Colonic mucosa (tissue), 4 donors: ENCODE results near the gene DDX17. TPM values are rescaled to one million over a fixed set of nuclear protein-coding genes. Genes with fewer than 3 reads are reported as not detected.

Source experiments
- DNase-seq: peaks from one replicate; pipeline ENCODE4 v3.0.0-alpha.2; 2020
- H3K27ac ChIP-seq: fragments of 200-600 bp; one replicate; pipeline ENCODE4 v1.8.0; 2021
- H3K27me3 ChIP-seq: fragments of 200-600 bp; one replicate; pipeline ENCODE4 v1.8.0; 2021
- H3K36me3 ChIP-seq: fragments of 200-600 bp; one replicate; pipeline ENCODE4 v1.8.0; 2021
- H3K4me1 ChIP-seq: fragments of 200-600 bp; one replicate; pipeline ENCODE4 v1.8.0; 2021; ENCODE audit warnings: mild to moderate bottlenecking
- H3K4me3 ChIP-seq: fragments of 200-600 bp; one replicate; pipeline ENCODE4 v1.8.0; 2021
- H3K9ac ChIP-seq, 2 donors: one replicate each; pipeline ENCODE4 v1.7.0; 2013; ENCODE audit warnings: control low read depth in 2 of 2, low read depth in 2 of 2, low read length in 2 of 2
- H3K9me3 ChIP-seq: fragments of 200-600 bp; one replicate; pipeline ENCODE4 v1.8.0; 2021
- CTCF ChIP-seq: fragments of 200-600 bp; IDR thresholded peaks from one replicate; pipeline ENCODE4 v1.8.0; 2022; ENCODE audit warnings: antibody characterized with exemption, mild to moderate bottlenecking
- intact Hi-C: fragments of 100-400 bp; cut with DNase I; formaldehyde crosslinking; loops from one replicate; pipeline ENCODE4 v1.14.1; 2022
- total RNA-seq, 2 donors: library from RNA; stranded (reverse); fragmentation: NEBNext Ultra II Directional in 1 of 2; extraction: Animal tissue kit (Norgen Biotek cat#: 25700) in 1 of 2; gene quantifications; one replicate each; pipeline ENCODE4 v1.2.1, GENCODE V29; 2021
- donor health status: healthy.
- donor health status: DM: no; HTN: no; CAD: no.
- donor health status: DM: no; HTN: no; CAD: no.

The DDX17 gene
- total RNA-seq, 2 donors from 2014 or later: 333 to 359 TPM

GRCh38 chr22:38468443-38469305 is 37.4 kb downstream of the DDX17 start:
- Histone ChIP-seq H3K36me3 (no peaks in the 10 kb centered on the region), H3K4me1 (no peaks in the 10 kb centered on the region), H3K9me3 (no peaks in the 10 kb centered on the region), H3K9ac (peak overlapping the region; percentile 87 to 94), H3K27me3 (peaks cover 9% of the 10 kb centered on the region), H3K4me3 (peak overlapping the region; percentile 57), H3K27ac (no peak overlapping the region)
- no peak for DNase-seq
- intact Hi-C loops: no loop called here
- no peak for TF ChIP-seq CTCF

- intact Hi-C loops: no loop called here
- no peaks in the 10 kb centered on the region for H3K9me3 ChIP-seq
- no peak for TF ChIP-seq CTCF
- H3K9ac ChIP-seq: peak within 1 kb of the TSS; percentile 87 to 94
- H3K36me3 ChIP-seq: no peaks in the 10 kb centered on the region
- H3K4me1 ChIP-seq: no peaks in the 10 kb centered on the region
- H3K4me3 ChIP-seq: peak within 1 kb of the TSS; percentile 57
- peak within 1 kb of the TSS; percentile 32 for H3K27ac ChIP-seq
- DNase-seq: peak; percentile 72
- H3K27me3 ChIP-seq: peaks cover 9% of the 10 kb centered on the region
These were observed 38.1 kb downstream of the DDX17 start, which contains the start of gene KDELR3 for GRCh38 chr22:38467904-38468442. KDELR3 (plus strand) TSS chr22:38468096; CDS start chr22:38468234, 138 bp downstream.

- intact Hi-C loops: no loop called here
- H3K36me3 ChIP-seq: no peaks in the 10 kb centered on the region
- no peaks in the 10 kb centered on the region for H3K4me1 ChIP-seq
- peaks cover 9% of the 10 kb centered on the region for H3K27me3 ChIP-seq
- peak; percentile 58 for DNase-seq
- H3K27ac ChIP-seq: peak overlapping the region; percentile 32
- peak overlapping the region; percentile 46 to 94 for H3K9ac ChIP-seq
- no peaks in the 10 kb centered on the region for H3K9me3 ChIP-seq
- TF ChIP-seq CTCF: no peak
- peak overlapping the region; percentile 57 for H3K4me3 ChIP-seq
These were observed 38.6 kb downstream of the DDX17 start for GRCh38 chr22:38467438-38467903.

- intact Hi-C loops: no loop called here
- no peaks in the 10 kb centered on the region for H3K9me3 ChIP-seq
- TF ChIP-seq CTCF: no peak
- no peak for DNase-seq
- H3K4me3 ChIP-seq: no peak overlapping the region
- H3K4me1 ChIP-seq: peaks cover 9% of the 10 kb centered on the region
- peak overlapping the region in 1 of 2 donors; percentile 7 for H3K9ac ChIP-seq
- no peak overlapping the region for H3K27ac ChIP-seq
- H3K27me3 ChIP-seq: peaks cover 9% of the 10 kb centered on the region
- no peaks in the 10 kb centered on the region for H3K36me3 ChIP-seq
These were observed 40.2 kb downstream of the DDX17 start for GRCh38 chr22:38465673-38466490.

- peaks cover 11% of the 10 kb centered on the region for H3K27me3 ChIP-seq
- DNase-seq: no peak
These were observed 41.0 kb downstream of the DDX17 start for GRCh38 chr22:38464992-38465672.

More at GRCh38 chr22:38464992-38465672, 41.0 kb downstream of the DDX17 start:
- Histone ChIP-seq H3K9me3 (no peaks in the 10 kb centered on the region), H3K36me3 (no peaks in the 10 kb centered on the region), H3K4me3 (no peak overlapping the region), H3K4me1 (peaks cover 9% of the 10 kb centered on the region), H3K9ac (no peak overlapping the region), H3K27ac (no peak overlapping the region)
- TF ChIP-seq CTCF: no peak
- intact Hi-C loops: no loop called here
